NCI-H2171 treated with DMSO at 0.1 percent for 48 hours (cell line): ENCODE measurements around the gene PKHD1.

Experiments
- DNase-seq: peaks from one replicate; lab custom pipeline; 2025; lab: John Stamatoyannopoulos, UW

Gene PKHD1

GRCh38 chr6:51619042-51619799 lies 468.2 kb downstream of the PKHD1 start:
- DNase-seq = no peak

- no peak for DNase-seq
Observed at GRCh38 chr6:51618563-51618962, 468.9 kb downstream of the PKHD1 start.

- no peak for DNase-seq
Observed at GRCh38 chr6:51617751-51618150, 469.7 kb downstream of the PKHD1 start.

- no peak for DNase-seq
Observed at GRCh38 chr6:51616243-51616642, 471.2 kb downstream of the PKHD1 start.

GRCh38 chr6:51614725-51615124 lies 472.7 kb downstream of the PKHD1 start:
- DNase-seq = no peak

GRCh38 chr6:51613558-51613957 lies 473.9 kb downstream of the PKHD1 start:
- DNase-seq = no peak

- no peak for DNase-seq
Observed at GRCh38 chr6:51608932-51609331, 478.5 kb downstream of the PKHD1 start.

GRCh38 chr6:51608383-51608782 lies 479.0 kb downstream of the PKHD1 start:
- no peak for DNase-seq

- no peak for DNase-seq
Observed at GRCh38 chr6:51600514-51600913, 486.9 kb downstream of the PKHD1 start.

- no peak for DNase-seq
Observed at GRCh38 chr6:51598171-51598570, 489.2 kb downstream of the PKHD1 start.

- no peak for DNase-seq
Observed at GRCh38 chr6:51594981-51595380, 492.4 kb downstream of the PKHD1 start.

- no peak for DNase-seq
Observed at GRCh38 chr6:51585264-51585663, 502.1 kb downstream of the PKHD1 start.

- no peak for DNase-seq
Observed at GRCh38 chr6:51584163-51584562, 503.2 kb downstream of the PKHD1 start.

GRCh38 chr6:51578994-51579393 lies 508.4 kb downstream of the PKHD1 start:
- no peak for DNase-seq

GRCh38 chr6:51578362-51578761 lies 509.1 kb downstream of the PKHD1 start:
- DNase-seq = no peak

- no peak for DNase-seq
Observed at GRCh38 chr6:51574040-51574439, 513.4 kb downstream of the PKHD1 start.

- DNase-seq = no peak
Observed at GRCh38 chr6:51571168-51571567, 516.2 kb downstream of the PKHD1 start.

- DNase-seq = no peak
Observed at GRCh38 chr6:51570168-51570921, 517.1 kb downstream of the PKHD1 start.

GRCh38 chr6:51569594-51569993 lies 517.8 kb downstream of the PKHD1 start:
- no peak for DNase-seq

- no peak for DNase-seq
Observed at GRCh38 chr6:51568771-51569170, 518.6 kb downstream of the PKHD1 start.

GRCh38 chr6:51565472-51565871 lies 521.9 kb downstream of the PKHD1 start:
- no peak for DNase-seq
